Stomach (tissue), 4 donors: ENCODE measurements around the gene KREMEN2.

Source experiments
- CTCF ChIP-seq, 7 experiments: fragments of 450-650 bp in 4 of 7; fragments of 200-600 bp in 3 of 7; sonication (generic) in 3 of 7; IDR thresholded peaks; one replicate each; pipeline ENCODE4 v1.5.1; 2016 to 2019; ENCODE audit warnings: antibody characterized with exemption in 7 of 7, control low read depth in 2 of 7, mild to moderate bottlenecking in 1 of 7
- POLR2A ChIP-seq, 4 donors: fragments of 450-650 bp; IDR thresholded peaks; one replicate each; pipeline ENCODE4 v1.6.1; 2016; ENCODE audit warnings: antibody characterized with exemption in 4 of 4, control low read depth in 2 of 4, mild to moderate bottlenecking in 1 of 4, moderate library complexity in 1 of 4
- POLR2AphosphoS5 ChIP-seq, 3 donors: sonication (generic); formaldehyde crosslinking; IDR thresholded peaks; one replicate each; pipeline ENCODE4 v1.6.1; 2016; ENCODE audit warnings: antibody characterized with exemption in 3 of 3

GRCh38 chr16:2955438-2955778 lies 8.7 kb upstream of the KREMEN2 start:
- TF ChIP-seq CTCF (IDR thresholded peaks at IDR 0.05) (no peak), POLR2AphosphoS5 (IDR thresholded peaks at IDR 0.05) (no peak), POLR2A (IDR thresholded peaks at IDR 0.05) (no peak)
